ENCODE results near the gene SPATS2.

SPATS2 gene

DNA sequence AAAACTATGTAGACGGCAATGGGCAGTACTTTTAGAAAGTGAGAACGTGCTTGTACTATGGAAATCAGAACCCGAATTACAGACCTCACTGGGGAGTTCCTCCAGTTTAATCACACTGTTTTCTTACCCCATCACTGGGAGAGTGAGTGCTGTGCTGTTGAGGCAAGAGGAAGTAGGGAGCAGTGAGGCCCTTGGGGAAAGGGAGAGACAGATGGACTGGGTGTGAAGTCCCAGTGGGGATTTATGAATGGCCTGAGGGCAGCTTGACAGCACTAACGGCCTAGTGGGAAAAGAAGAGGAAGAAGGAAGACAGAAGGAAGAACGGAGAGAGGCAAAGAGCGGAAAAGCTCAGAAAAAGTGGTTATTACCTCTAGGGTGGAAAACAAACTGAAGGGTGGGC lies 195.0 kb downstream of the SPATS2 start:
- TF ChIP-seq REST (IDR thresholded peaks at IDR 0.05; ENCODE audit: insufficient read depth in 1 of 2, low read depth in 2 of 2, low read length in 2 of 2) (no peak), FOXP2 (optimal IDR thresholded peaks at IDR 0.05; ENCODE audit: borderline replicate concordance, extremely low read depth, extremely low read length, insufficient read depth) (no peak), TAF1 (IDR thresholded peaks at IDR 0.05; ENCODE audit: borderline replicate concordance, insufficient read depth, low read length) (no peak), POLR2AphosphoS5 (IDR thresholded peaks at IDR 0.05; ENCODE audit: low read depth, low read length) (no peak), SIN3A (IDR thresholded peaks at IDR 0.05; ENCODE audit: borderline replicate concordance, insufficient read depth, low read length) (no peak)

DNA sequence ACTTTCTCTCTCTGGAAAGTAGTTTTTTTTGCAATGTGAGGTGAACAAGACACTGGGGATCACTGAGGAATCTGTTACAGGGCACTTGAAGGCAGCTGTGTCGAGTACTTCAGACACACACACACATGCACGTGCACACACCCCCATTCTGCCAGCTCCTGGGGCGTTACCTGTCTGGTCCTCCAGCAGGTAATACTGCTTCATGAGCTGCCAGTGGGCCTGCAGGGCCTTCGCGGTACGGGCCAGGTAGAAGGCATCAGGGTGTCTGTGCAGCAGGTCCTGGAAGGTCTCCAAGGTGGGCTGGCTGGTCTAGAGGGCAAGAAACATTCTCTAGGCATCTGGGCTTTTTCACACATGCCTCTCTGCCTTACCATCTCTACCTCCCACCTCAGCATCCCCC lies 195.6 kb downstream of the SPATS2 start:
- TF ChIP-seq SIN3A (IDR thresholded peaks at IDR 0.05; ENCODE audit: borderline replicate concordance, insufficient read depth, low read length) (no peak), REST (IDR thresholded peaks at IDR 0.05; ENCODE audit: insufficient read depth in 1 of 2, low read depth in 2 of 2, low read length in 2 of 2) (no peak), POLR2AphosphoS5 (IDR thresholded peaks at IDR 0.05; ENCODE audit: low read depth, low read length) (no peak), TAF1 (IDR thresholded peaks at IDR 0.05; ENCODE audit: borderline replicate concordance, insufficient read depth, low read length) (no peak), FOXP2 (optimal IDR thresholded peaks at IDR 0.05; ENCODE audit: borderline replicate concordance, extremely low read depth, extremely low read length, insufficient read depth) (no peak)

DNA sequence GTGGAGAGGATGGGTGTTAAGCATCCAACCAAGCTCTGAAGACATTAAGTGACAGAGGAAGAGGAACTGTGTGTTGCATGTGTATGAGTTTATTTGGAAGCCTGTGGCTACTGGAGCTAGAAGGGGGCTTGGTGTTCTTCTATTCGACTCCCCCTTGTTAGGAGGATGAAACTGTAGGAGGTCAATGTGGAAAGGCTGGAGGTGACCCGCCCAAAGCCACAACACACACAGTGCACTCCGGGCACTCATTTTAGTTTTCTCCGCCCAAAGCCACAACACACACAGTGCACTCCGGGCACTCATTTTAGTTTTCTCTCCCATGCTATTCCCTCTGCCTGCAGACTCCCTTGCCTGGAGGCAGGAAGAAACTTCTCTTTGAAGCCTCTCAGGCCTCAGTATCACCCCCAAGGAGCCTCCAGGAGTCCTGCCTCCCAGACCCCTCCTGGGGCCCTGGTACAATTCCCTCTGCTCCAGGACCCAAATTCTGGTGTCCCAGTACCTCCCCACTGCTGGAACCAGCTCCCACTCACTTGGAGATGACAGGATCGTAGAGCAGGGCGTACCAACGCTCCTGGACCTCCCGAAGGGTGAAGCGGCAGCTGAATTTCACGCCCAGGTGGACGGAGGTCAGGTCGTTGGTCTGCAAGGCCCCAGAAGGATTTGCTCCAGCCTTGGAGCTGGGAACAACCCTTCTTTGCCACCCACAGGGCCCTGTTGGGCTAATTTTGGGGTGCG lies 196.9 kb downstream of the SPATS2 start:
- TF ChIP-seq FOXP2 (optimal IDR thresholded peaks at IDR 0.05; ENCODE audit: borderline replicate concordance, extremely low read depth, extremely low read length, insufficient read depth), result no peak
- TF ChIP-seq POLR2AphosphoS5 (IDR thresholded peaks at IDR 0.05; ENCODE audit: low read depth, low read length), result no peak
- no peak for TF ChIP-seq REST (IDR thresholded peaks at IDR 0.05; ENCODE audit: insufficient read depth in 1 of 2, low read depth in 2 of 2, low read length in 2 of 2)
- TF ChIP-seq TAF1 (IDR thresholded peaks at IDR 0.05; ENCODE audit: borderline replicate concordance, insufficient read depth, low read length), result no peak
- TF ChIP-seq SIN3A (IDR thresholded peaks at IDR 0.05; ENCODE audit: borderline replicate concordance, insufficient read depth, low read length), result no peak

- TF ChIP-seq FOXP2 (optimal IDR thresholded peaks at IDR 0.05; ENCODE audit: borderline replicate concordance, extremely low read depth, extremely low read length, insufficient read depth) (no peak), SIN3A (IDR thresholded peaks at IDR 0.05; ENCODE audit: borderline replicate concordance, insufficient read depth, low read length) (no peak), REST (IDR thresholded peaks at IDR 0.05; ENCODE audit: insufficient read depth in 1 of 2, low read depth in 2 of 2, low read length in 2 of 2) (no peak), TAF1 (IDR thresholded peaks at IDR 0.05; ENCODE audit: borderline replicate concordance, insufficient read depth, low read length) (no peak), POLR2AphosphoS5 (IDR thresholded peaks at IDR 0.05; ENCODE audit: low read depth, low read length) (no peak)
Observed at GRCh38 chr12:49564686-49565405, 197.6 kb downstream of the SPATS2 start.

Data from PFSK-1 (cell line).